ENCODE measurements around the gene RAD51B.

Gene RAD51B

GRCh38 chr14:68634874-68635595, 815.5 kb downstream of the RAD51B start:
- no peak for DNase-seq (ENCODE audit: low read depth in 2 of 3, low spot score in 2 of 3)

GRCh38 chr14:68636597-68636996, 817.0 kb downstream of the RAD51B start:
- no peak for DNase-seq (ENCODE audit: low read depth in 2 of 3, low spot score in 2 of 3)

DNA sequence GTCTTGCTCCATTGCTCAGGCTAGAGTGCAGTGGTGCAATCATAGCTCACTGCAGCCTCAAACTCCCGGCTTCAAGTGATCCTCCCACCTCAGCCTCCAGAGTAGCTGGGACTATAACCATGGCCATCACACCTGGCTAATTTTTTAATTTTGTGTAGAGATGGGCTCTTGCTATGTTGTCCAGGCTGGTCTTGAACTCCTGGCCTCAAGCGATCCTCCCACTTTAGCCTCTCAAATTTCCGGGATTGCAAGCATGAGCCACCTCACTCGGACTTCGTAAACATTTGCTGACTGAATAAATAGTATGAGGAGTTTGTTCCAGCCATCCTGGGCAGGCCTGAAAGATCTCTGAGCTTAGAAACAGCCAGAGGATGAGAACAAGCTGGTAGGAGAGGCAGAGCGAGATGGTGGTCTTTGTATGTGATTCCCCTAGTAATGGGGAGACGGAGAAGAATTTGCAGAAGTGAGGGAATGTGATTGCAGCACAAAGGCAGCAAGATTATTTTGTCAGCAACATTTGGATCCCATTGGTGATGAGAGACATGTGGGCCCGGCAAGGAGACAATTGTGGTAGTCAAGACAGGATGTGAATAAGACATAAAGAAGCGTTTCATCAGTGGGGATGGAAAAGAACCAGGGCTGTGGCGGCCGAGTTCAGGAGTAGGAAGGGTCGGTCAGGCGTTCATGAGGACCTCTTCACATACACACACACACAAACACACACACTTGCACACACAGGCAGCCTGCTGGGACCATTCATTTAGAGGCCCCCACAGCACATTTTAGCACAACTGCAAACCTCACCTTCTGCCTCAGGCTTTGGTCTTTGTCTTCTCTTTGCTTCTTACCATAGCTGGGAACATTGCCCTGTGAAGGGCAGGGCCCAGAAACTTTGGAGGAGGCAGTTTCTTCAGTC, 817.8 kb downstream of the RAD51B start:
- DNase-seq (ENCODE audit: low read depth in 2 of 3, low spot score in 2 of 3), result no peak

- no peak for DNase-seq (ENCODE audit: low read depth in 2 of 3, low spot score in 2 of 3)
Observed at GRCh38 chr14:68638141-68638999, 818.8 kb downstream of the RAD51B start.

DNA sequence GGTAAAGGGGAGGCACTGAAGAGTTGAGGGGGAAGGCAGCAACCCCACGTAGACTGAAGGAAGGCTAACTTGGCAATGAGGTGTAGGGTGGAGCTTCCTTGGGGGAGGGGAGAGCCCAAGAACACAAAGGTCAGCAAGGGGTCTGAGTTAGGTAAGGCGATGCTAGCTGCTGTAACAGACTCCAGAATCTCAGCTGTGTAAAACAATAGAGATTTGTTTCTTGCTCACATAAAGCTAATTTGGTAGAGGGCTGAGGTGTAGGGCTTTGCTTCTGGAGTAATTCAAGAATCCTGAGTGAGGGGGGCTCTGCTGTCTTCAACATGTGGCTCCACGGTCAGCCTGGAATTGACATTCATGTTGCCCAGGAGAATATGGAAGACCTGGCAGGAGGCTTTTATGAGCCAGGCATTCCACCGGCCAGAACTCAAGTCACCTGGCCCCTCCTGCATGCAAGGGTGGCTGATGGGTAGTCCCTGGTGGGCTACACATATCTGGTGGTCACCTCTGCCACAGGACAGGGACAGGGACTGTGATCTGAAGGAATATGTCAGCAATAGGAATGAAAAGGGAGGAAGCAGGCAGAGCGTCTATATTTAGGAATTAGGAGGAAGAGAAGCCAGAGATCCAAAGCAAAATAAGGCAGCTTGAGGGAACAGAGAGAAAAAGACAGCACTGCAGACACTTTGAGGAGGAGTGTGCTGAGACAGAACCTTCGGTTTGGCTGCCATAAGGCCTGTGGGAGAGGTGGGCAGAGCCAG, 819.6 kb downstream of the RAD51B start:
- DNase-seq (ENCODE audit: low read depth in 2 of 3, low spot score in 2 of 3), result no peak

DNA sequence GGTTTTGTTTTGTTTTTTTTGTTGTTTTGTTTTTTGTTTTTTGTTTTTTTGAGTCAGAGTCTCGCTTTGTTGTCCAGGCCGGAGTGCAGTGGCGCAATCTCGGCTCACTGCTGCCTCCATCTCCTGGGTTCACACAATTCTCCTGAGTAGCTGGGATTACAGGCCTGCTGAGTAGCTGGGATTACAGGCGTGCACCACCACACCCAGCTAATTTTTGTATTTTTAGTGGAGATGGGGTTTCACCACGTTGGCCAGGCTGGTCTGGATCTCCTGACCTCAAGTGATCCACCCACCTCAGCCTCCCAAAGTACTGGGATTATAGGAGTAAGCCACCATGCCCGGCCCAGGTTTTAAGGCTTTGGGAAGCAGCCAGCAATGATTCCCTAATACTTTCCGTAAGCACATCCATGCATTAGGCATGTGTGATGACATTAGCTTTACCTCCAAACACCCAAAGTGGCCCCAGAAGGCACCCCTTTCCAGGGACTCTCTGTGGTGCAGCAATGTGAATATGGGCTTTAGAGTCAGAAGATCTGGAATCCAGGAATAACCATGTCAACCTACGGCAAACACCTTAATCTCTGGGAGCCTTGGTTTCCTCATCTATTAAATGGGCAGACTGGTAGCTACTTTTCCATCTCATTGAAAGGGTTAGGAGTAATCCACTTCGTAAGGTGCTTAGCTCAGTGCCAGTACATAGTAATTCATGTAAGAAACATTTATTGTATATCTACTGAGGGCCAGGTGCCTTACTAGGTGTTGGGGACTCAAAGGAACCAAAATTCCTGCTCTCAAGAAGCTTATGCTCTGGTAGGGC, 820.4 kb downstream of the RAD51B start:
- no peak for DNase-seq (ENCODE audit: low read depth in 2 of 3, low spot score in 2 of 3)

DNA sequence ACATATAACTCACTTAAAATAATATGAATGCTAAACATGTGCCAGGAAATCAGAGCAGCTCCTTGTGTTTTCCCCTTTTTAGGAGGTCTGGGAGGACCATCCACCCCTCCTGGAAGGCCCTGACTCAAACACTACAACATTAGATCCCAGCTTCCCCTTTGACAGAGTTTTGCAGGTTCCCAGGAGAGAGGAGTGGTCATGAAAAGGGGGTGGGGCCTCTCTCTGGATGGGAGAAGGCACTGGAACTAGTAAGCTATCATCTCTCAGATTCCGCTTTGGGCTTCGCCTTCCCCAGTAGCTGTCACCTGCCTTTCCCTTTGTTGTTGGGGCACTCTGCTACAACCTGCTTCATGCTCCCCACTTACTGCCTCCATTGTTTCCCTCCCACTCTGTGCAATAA, 824.1 kb downstream of the RAD51B start:
- no peak for DNase-seq (ENCODE audit: low read depth in 2 of 3, low spot score in 2 of 3)

GRCh38 chr14:68644101-68644500, 824.5 kb downstream of the RAD51B start:
- DNase-seq (ENCODE audit: low read depth in 2 of 3, low spot score in 2 of 3), result no peak

DNA sequence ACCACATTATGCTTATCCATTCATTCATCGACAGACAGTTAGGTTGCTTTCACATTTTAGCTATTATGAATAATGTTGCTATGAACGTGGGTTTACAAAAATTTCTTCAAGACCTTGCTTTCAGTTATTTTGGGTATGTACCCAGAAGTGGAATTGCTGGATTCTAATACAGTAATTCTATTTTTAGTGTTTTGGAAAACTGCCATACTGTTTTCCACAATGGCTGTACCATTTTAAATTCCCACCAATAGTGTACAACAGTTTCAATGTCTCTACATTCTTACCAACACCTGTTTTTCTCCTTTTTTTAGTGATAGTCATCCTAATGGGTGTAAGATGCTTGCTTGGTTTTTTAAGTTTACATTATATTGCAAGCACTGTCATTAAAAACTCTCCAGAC, 825.8 kb downstream of the RAD51B start:
- no peak for DNase-seq (ENCODE audit: low read depth in 2 of 3, low spot score in 2 of 3)

GRCh38 chr14:68649476-68650189, 830.1 kb downstream of the RAD51B start:
- no peak for DNase-seq (ENCODE audit: low read depth in 2 of 3, low spot score in 2 of 3)

DNA sequence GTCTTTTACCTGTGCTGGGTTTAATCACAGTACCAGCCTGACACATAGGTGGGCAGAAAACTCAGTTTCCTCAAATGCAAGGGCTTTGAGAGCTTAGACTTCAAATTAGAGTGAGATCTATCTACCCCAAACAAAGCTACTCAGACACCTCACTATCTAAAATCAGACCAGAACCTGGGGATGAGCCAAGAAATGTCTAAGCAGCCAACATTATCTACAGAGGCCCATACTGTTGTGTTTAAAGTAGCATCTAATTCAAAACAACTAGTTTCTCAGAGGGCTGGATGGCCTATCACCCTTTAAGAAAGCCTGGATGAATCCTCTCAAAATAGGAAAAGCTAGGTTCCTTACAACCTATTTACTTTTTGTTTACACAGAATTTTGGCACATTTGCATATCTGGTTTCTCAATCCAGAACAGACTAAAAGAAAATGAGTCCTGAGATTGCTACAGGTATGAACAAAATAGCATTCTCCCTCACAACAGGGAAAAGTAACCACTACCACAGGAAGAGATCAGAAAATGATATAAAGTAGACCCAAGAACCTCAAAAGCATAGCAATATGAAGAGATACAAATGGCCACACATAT, 830.9 kb downstream of the RAD51B start:
- DNase-seq (ENCODE audit: low read depth in 2 of 3, low spot score in 2 of 3), result no peak

- no peak for DNase-seq (ENCODE audit: low read depth in 2 of 3, low spot score in 2 of 3)
Observed at GRCh38 chr14:68651075-68651474, 831.5 kb downstream of the RAD51B start.

DNA sequence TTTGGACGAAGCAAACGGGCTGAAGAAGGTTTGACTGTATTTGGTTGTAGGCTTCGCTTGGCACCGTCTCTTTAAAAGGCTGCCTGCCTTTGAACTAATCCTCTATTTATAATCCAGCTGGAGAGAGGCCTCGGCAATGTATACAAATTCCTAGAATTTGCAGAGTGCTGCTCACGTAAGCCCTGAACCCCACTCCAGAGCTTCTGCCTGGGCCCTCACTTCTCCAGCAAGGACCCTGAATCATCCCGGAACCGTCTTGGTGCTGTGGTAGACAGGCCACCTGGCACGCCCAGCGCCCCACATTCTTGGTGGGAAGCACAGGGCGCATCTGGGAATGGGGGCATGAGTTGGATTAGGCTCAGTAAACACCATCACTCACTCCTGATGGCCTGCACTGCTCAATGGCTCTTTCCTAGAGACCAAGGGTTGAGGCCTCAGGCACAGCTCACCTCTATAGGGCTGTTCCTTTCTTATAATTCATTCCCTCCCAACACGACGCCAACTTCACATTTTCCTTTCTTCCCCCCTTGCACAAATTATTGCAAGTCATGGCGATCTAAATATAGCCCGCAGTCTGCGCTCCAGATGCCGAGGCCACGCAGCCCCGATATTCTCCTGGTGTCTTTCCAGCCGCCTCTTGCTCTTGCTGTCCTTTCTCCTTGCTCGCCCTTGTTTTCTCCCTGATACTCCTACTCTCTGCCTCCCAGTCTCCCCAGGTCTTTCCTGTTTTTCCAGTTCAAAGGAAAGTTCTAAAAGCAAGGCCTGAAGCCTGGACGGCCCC, 832.3 kb downstream of the RAD51B start:
- no peak for DNase-seq (ENCODE audit: low read depth in 2 of 3, low spot score in 2 of 3)

DNA sequence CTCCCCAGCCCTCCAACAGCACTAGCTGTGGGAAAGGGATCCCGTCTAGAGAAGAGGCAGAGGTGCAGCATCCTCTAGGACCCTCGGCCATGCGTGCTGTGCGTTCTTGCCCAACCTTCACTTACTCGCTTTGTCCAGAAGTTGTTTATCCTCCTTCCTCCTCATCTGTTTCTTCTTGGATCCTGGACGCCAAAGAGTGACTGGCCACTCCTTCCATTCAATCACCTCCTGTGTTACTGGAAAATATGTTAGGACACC, 832.8 kb downstream of the RAD51B start:
- no peak for DNase-seq (ENCODE audit: low read depth in 2 of 3, low spot score in 2 of 3)

GRCh38 chr14:68653108-68653507, 833.5 kb downstream of the RAD51B start:
- DNase-seq (ENCODE audit: low read depth in 2 of 3, low spot score in 2 of 3), result no peak

- DNase-seq (ENCODE audit: low read depth in 2 of 3, low spot score in 2 of 3), result no peak
Observed at GRCh38 chr14:68653804-68654203, 834.2 kb downstream of the RAD51B start.

- no peak for DNase-seq (ENCODE audit: low read depth in 2 of 3, low spot score in 2 of 3)
Observed at GRCh38 chr14:68654471-68654941, 834.9 kb downstream of the RAD51B start.

All from activated CD8-positive, alpha-beta memory T cell treated with anti-CD3 and anti-CD28 coated beads for 48 hours (primary cell).